Right kidney (tissue), 9 donors: ENCODE data around the gene HIP1.
A peak's percentile ranks its signal among the peaks of the same experiment; 100 is the strongest.
"Not testable (repeated sequence)": the region's sequence is repeated elsewhere in the genome, so short reads cannot be mapped to it uniquely, and the experiment has no call there.

Source experiments
- DNase-seq: peaks from one replicate; pipeline ENCODE4 v3.0.0-alpha.2; 2016
- long read RNA-seq, 8 donors: transcript quantifications; one replicate each; lab custom pipeline, GENCODE V29; 2026

HIP1 gene
- long read RNA-seq, donor 1 = 0 reads
- long read RNA-seq, donor 2 = 0 reads
- long read RNA-seq, donor 3, full-length matches to known transcripts = 3 of 3 reads
- long read RNA-seq, donor 3, partial matches to known transcripts = 0 of 3 reads
- long read RNA-seq, donor 3, other reads (novel, unspliced or antisense) = 0 of 3 reads
- long read RNA-seq, donor 4, full-length matches to known transcripts = 1 of 1 reads
- long read RNA-seq, donor 4, partial matches to known transcripts = 0 of 1 reads
- long read RNA-seq, donor 4, other reads (novel, unspliced or antisense) = 0 of 1 reads
- long read RNA-seq, donor 5, partial matches to known transcripts = 0 of 1 reads
- long read RNA-seq, donor 5, other reads (novel, unspliced or antisense) = 0 of 1 reads
- long read RNA-seq, donor 6, full-length matches to known transcripts = 2 of 8 reads
- long read RNA-seq, donor 6, partial matches to known transcripts = 6 of 8 reads
- long read RNA-seq, donor 6, other reads (novel, unspliced or antisense) = 0 of 8 reads
- long read RNA-seq, donor 7, partial matches to known transcripts = 12 of 12 reads
- long read RNA-seq, donor 7, other reads (novel, unspliced or antisense) = 0 of 12 reads
- long read RNA-seq, donor 8, full-length matches to known transcripts = 2 of 2 reads
- long read RNA-seq, donor 8, partial matches to known transcripts = 0 of 2 reads
- long read RNA-seq, donor 8, other reads (novel, unspliced or antisense) = 0 of 2 reads

DNA sequence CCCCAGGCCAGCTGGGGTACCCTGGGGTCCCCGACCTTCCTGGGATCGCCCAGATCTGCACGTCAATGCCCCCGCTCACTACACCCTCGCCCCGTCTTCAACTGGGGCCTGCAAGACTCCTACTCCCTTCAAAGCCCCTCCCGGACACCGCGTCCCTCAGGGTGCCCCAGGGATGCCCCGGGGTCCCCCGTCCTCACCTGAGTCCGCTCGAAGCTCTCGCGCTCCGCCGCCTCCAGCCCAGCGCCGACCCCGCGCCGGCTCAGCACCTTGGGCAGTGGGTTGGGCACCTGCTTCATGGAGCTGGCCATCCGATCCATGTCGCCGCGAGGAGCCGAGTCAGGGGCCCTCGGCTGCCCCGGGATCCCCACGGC is at the start of gene HIP1:
Gene HIP1, minus strand, starts transcription at position 338 of the 371 bp plus-strand sequence. Its CDS starts 21 bp downstream, at position 317.
- peak; percentile 84 for DNase-seq

DNA sequence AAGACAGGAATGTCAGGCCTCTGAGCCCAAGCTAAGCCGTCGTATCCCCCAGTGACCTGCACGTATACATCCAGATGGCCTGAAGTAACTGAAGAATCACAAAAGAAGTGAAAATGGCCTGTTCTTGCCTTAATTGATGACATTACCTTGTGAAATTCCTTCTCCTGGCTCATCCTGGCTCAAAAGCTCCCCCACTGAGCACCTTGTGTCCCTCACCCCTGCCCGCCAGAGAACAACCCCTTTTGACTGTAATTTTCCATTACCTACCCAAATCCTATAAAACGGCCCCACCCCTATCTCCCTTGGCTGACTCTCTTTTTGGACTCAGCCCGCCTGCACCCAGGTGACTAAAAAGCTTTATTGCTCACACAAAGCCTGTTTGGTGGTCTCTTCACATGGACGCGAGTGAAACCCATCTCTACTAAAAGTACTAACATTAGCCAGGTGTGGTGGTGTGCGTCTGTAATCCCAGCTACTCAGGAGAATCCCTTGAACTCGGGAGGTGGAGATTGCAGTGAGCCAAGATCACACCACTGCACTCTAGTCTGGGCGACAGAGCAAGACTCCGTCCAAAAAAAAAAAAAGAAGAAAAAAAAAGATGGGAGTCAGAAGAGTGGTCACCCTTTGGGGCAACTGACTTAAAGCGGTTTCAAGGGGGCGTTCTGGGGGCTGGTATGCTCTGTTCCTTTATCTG is 49.6 kb upstream of the HIP1 start:
- not testable (repeated sequence) for DNase-seq

DNA sequence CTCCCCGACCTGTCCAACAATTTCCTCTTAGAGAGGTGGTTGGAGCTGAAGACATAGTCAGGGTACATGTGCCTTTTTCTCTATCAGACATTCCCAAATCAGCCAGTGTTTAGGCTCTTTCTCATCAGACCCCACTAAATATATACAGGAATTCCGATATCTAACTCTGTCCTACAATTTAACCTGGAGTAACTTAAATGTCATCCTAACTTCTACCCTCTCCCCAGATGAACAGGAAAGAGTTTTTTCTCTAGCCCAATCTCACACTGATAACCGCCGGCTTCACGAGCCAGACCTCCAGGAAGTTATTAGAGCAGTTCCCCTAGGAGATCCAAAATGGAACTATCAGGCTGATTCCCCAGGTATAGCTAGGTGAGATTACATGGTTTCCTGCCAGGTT is 44.3 kb upstream of the HIP1 start:
- not testable (repeated sequence) for DNase-seq

DNA sequence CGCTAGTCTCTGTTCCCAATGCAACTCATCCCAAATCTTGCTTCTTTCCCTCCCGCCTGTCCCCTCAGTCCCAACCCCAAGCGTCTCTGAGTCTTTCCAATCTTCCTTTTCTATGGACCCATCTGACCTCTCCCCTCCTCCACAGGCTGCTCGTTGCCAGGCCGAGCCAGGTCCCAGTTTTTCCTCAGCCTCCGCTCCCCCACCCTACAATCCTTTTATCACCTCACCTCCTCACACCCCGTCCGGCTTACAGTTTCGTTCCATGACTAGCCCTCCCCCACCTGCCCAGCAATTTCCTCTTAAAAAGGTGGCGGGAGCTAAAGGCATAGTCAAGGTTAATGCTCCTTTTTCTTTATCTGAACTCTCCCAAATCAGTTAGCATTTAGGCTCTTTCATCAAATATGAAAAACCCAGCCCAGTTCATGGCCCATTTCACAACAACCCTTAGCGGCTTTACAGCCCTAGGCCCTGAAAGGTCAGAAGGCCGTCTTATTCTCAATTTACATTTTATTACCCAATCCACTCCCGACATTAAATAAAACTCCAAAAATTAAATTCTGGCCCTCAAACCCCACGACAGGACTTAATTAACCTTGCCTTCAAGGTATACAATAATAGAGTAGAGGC is 42.0 kb upstream of the HIP1 start:
- not testable (repeated sequence) for DNase-seq

DNA sequence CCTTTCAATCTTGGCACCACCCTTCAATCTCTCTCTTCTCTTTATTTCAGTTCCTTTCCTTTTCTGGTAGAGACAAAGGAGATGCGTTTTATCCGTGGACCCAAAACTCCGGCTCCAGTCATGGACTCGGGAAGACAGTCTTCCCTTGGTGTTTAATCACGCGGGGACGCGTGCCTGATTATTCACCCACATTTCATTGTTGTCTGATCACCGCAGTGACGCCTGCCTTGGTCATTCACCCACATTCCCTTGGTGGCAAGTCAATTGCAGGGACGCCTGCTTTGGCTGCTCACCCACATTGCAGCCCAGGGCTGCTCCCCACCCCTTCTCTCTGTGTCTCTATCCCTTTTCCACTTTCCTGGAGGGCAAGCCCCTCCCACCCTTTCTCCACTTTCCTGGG is 40.8 kb upstream of the HIP1 start:
- DNase-seq = not testable (repeated sequence)

DNA sequence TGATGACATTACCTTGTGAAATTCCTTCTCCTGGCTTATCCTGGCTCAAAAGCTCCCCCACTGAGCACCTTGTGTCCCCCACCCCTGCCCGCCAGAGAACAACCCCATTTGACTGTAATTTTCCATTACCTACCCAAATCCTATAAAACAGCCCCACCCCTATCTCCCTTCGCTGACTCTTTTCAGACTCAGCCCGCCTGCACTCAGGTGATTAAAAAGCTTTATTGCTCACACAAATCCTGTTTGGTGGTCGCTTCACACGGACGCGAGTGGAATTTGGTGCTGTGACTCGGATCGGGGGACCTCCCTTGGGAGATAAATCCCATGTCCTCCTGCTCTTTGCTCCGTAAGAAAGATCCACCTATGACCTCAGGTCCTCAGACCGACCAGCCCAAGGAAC is 40.3 kb upstream of the HIP1 start:
- not testable (repeated sequence) for DNase-seq

DNA sequence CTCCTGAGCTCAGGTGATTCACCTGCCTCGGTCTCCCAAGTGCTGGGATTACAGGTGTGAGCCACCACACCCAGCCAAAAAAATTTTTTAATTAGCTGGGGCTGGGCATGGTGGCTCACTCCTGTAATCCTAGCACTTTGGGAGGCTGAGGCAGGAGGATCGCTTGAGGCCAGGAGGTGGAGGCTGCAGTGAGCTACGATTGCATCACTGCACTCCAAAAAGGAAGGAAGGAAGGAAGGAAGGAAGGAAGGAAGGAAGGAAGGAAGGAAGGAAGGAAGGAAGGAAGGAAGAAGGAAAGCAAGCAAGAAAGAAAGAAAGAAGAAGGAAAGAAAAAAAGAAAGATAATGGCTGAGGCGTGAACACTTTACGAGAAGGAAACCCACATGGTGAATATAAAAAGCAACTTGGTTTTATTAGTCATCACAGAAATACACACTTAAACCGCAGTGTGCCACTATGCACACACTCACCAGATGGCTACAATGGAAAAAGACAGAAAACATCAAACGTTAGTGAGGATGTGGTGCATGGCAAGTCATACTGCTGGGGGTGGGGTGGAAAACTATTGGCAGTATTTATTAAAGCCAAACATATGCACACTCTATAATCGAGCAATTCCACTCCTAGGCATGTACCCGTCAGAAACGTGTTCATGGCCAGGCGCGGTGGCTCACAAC is 37.7 kb upstream of the HIP1 start:
- DNase-seq = no peak

DNA sequence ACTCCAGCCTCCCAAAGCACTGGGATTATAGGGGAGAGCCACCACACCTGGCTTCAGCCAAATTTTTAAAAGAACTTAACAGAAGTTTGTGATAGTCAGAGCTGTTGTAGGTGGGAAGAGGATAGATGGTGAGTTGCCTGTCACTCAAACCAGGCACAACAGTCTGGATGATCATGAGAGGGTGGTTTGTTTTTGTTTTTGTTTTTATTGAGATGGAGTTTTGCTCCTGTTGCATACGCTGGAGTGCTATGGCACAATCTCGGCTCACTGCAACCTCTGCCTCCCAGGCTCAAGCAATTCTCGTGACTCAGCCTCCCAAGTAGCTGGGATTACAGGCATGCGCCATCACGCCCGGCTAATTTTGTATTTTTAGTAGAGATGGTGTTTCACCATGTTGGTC is 35.2 kb upstream of the HIP1 start:
- not testable (repeated sequence) for DNase-seq

DNA sequence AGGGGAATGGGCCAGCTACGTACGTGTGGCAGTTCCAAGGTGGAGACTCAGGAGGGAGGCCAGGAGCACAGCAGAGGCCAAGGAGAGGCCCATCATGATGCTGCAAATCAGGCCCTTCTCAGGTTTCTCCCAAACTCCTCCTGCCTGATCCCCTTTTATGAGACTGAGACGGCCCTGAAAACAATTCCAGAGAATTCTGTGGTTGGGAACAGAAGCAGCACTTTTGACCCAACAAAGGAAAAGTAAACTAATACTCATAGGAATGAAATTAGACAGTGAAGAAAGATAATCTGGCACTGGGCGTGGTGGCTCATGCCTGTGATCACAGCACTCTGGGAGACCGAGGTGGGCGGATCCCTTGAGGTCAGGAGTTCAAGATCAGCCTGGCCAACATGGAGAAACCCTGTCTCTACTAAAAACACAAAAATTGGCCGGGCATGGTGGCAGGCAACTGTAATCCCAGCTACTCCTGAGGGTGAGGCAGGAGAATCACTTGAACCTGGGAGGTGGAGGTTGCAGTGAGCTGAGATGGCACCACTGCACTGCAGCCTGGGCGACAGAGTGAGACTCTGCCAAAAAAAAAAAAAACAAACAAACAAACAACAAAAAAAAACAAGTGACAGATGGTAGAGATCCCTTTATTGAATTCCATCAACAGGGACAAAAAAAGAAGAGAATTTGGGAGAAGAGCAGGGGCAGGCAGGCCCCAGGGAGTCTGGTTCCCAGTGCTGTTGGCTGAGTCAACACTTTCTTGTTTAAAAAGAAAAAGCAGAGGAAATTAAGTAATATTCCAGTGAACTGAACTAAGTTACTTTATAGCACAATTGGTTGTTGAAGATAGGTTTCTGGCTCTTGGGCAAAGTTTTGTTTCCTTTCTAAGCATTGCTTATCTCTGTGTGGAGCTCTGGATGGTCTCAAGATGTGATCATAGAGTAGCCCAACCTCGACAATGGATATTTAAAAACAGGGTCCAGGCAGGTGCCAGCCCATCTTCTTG is 33.6 kb upstream of the HIP1 start, which contains the start of gene CCL26:
Gene CCL26, minus strand, starts transcription at position 131 of the 997 bp plus-strand sequence. Its CDS starts 35 bp downstream, at position 96.
- no peak for DNase-seq

DNA sequence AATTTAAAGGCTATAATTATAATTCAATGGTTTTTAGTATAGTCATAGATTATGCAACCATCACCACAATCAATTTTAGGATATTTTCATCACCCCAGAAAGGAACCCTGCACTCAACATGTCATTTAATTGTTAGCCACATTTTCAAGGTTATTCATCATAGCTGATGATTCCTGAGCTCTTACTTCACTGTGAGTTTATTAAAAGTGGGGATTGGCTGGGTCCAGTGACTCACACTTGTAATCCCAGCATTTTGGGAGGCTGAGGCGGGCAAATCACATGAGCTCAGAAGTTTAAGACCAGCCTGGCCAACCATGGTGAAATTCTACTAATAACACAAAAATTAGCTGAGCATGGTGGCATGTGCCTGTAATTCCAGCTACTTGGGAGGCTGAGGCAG is 32.5 kb upstream of the HIP1 start:
- DNase-seq = no peak

DNA sequence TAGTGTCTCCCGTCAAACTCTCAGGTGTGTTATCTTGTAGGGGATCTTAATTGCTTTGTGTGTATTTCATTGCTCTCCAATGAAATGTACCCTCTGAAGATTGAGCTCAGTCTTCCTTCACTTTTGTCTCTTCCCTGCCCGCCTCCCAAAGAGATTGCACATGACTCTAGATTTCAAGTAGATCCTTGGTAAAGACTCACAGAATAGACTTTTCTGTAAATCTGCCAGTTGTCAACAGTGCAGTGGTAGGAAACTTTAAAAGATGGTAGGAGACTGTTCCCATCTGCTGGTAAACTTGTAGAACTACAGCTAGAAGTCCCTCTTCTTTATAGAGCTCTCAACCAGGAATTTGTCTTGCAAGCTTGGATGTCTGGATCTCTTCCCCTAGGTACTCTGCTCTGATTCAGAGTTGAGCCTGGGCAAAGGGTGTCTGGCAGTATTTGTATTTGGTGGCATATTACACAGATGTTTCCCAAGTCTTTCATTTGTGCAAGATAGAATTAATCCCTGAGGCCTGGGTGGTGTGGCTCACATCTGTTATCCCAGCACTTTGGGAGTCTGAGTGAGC is 23.7 kb upstream of the HIP1 start:
- peak; percentile 26 for DNase-seq

DNA sequence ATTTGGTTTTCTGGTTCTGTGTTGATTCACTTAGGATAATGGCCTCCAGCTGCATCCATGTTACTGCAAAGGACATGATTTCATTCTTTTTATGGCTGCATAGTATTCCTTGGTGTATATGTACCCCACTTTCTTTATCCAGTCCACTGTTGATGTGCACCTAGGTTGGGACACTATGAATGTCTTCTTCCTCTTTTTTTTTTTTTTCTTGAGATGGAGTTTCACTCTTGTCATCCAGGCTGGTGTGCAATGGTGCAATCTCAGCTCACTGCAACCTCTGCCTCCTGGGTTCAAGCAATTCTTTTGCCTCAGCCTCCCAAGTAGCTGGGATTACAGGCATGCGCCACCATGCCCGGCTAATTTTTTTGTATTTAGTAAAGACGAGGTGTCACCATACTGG is 23.1 kb upstream of the HIP1 start:
- DNase-seq = not testable (repeated sequence)

DNA sequence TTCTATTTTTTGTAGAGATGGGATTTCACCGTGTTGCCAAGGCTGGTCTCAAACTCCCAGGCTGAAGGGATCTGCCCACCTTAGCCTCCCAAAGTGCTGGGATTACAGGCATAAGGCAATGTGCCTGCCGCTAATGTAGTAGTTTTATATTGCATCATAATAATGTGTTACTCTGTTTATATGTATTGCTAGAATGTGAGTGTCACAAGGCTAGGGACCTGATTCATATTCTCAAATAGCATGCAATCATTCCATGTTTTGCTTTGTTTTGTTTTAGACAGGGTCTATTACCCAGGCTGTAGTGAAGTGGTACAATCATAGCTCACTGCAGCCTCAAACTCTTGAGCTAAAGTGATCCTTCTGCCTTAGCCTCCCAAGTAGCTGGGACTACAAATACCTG is 19.8 kb upstream of the HIP1 start:
- no peak for DNase-seq

DNA sequence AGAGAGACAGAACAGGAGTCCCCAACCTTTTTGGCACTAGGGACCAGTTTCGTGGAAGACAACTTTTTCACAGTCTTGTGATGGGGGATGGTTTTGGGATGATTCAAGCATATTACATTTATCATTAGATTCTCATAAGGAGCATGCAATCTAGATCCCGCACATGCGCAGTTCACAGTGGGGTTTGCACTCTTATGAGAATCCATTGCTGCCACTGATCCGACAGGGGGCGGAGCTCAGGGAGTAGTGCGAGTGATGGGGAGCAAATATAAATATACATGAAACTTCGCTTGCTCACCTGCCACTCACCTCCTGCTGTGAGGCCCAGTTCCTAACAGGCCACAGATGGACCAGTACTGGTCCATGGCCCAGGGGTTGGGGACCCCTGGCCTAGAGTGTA is 19.1 kb upstream of the HIP1 start:
- DNase-seq = no peak

DNA sequence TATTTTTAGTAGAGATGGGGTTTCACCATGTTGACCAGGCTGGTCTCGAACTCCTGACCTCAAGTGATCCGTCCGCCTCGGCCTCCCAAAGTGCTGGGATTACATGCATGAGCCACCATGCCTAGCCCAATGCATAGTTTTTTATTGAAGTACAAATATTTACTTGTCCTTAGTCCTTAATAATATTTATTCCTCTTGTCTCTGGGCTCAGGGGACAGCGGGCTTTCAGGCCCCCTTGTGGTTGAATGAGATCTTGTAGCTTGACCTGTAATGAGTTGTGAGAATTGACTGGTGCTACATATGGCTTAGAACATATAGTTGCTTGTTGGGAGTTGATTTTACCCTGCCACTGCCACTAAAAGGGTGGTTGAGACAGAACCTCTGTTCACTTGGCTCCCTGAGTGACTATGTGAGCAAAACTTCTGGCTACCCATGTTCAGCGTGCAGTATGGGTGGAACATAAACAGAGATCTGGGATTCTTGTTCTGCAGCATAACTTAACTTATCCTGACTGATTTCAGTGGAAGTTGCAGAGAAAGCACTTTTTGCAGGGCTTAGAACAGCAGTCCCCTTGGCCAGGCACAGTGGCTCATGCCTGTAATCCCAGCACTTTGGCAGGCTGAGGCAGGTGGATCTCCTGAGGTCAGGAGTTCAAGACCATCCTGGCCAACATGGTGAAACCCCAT is 18.4 kb upstream of the HIP1 start:
- no peak for DNase-seq

DNA sequence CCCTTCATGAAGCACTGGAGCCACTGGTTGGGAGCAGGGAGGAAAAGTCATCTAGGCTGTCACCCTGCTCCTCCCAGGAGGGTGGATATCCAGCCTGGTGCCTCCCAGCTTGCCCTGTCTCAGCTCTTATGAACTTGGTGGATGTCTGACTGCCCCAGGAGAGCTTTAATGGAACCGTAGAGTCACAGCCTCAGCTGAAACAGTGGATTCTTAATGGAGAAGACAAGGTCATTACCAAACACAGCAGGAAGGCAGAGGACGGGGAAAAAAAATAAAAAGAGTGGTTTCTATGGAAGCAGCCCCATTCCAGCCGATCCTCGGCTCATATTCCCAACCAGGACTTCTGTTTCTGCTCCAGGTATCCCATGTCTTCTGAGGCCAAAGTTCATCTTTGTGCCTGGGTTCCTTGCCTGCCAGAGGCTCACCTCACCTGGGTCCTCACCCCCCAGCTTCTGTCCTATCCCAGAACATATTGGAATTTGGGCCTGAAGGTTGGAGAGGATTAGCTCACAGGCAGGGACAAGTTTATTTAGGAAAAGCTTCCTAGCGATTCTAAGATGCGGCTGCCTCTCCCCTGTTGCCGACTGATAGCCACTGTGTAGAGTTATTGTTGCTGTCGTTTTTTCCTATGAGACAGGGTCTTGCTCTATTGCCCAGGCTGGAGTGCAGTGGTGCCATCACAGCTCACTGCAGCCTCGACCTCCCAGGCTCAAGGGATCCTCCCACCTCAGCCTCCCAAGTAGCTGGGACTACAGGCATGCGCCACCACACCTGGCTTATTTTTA is 17.7 kb upstream of the HIP1 start:
- DNase-seq = peak; percentile 22

DNA sequence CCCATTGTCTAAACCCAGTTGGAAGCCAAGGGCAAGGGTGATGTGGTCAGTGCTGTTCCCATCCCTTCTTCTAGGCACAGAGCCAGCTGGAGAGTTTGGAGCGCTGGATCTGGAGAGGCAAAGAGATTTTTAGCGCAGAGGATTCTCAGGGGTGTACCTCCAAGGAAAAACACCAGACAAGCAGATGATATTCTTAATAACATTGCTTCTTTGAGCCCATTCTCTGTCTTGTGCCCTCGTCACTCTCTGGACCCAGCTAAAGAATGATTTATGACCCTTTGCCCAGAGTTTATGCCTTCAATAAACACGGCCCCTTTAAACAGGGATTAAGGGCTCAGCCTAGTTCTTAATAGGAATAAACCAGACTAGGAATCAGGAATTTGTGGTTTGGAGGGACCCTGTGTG is 4.7 kb upstream of the HIP1 start:
- DNase-seq = no peak

DNA sequence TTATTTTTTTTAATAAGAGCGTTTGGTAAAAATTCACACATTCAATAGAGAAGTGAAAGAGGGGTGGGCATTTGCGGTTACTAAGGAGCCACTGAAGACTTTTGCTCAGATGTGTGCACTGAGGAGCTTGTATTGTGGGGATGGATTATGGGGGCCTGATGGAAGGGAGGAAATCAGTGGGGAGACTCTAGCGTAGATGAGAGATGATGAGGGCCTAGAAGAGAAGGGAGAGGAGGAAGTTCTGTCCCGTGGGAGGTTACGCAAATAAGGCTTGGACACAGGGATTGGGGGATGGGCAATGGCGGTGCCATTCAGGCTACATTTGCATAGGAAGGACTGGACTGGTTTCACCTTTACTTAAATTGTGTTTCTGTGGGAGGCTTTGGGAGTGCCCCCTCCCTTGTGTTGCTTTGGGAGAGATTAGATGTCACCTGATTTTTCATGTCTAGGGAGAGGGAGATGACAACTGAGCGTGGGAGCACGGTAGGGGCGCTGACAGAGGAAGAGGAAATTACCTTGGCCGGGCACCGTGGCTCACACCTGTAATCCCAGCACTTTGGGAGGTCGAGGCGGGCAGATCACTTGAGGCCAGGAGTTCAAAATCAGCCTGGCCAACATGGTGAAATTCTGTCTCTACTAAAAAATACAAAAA is 2.2 kb upstream of the HIP1 start:
- DNase-seq = peak; percentile 45
